KOPT-K1 (cell line): Measurements from ENCODE around the gene MACO1.
"Not testable (repeated sequence)": the region's sequence is repeated elsewhere in the genome, so short reads cannot be mapped to it uniquely, and the experiment has no call there.

Experiments
- H3K27ac ChIP-seq: fragments of 200-600 bp; sonication (generic); 2 replicates; pipeline ENCODE4 v1.5.1; 2016; ENCODE audit warnings: antibody characterized with exemption, mild to moderate bottlenecking, low read depth, low read length; ENCODE audit not compliant: poor library complexity, severe bottlenecking
- H3K36me3 ChIP-seq: fragments of 200-600 bp; sonication (generic); 2 replicates; pipeline ENCODE4 v1.5.1; 2017; ENCODE audit warnings: antibody characterized with exemption, mild to moderate bottlenecking, low read length, moderate library complexity; ENCODE audit not compliant: insufficient read depth
- H3K9me3 ChIP-seq: fragments of 200-600 bp; sonication (generic); 2 replicates; pipeline ENCODE4 v1.5.1; 2017; ENCODE audit warnings: antibody characterized with exemption, low read length, mild to moderate bottlenecking; ENCODE audit not compliant: insufficient read depth, poor library complexity, severe bottlenecking

MACO1 gene

GRCh38 chr1:25433389-25434186, 2.9 kb downstream of the MACO1 start:
- Histone ChIP-seq H3K9me3 (no peaks in the 10 kb centered on the region), H3K27ac (no peak overlapping the region), H3K36me3 (peaks cover 11% of the 10 kb centered on the region; the same call in 1 of the 2 replicates)

GRCh38 chr1:25435397-25436108, 4.9 kb downstream of the MACO1 start:
- Histone ChIP-seq H3K9me3 (no peaks in the 10 kb centered on the region), H3K36me3 (peaks cover 11% of the 10 kb centered on the region; the same call in 1 of the 2 replicates), H3K27ac (no peak overlapping the region)

DNA sequence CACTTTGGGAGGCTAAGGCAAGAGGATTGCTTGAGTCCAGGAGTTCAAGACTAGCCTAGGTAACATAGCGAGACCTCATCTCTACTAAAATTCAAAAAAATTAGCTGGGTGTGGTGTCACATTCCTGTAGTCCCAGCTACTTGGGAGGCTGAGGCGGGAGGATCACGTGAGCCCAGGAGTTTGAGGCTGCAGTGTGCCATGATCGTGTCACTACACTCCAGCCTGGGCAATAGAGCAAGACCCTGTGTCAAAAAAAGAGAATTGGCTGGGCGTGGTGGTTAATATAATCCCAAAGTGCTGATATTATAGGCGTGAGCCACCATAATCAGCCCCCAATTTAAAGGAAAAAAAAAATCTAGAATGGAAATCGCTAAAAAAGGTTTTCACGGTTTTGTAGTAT, 7.0 kb downstream of the MACO1 start:
- Histone ChIP-seq H3K36me3 (peaks cover 11% of the 10 kb centered on the region; the same call in 1 of the 2 replicates), H3K27ac (no peak overlapping the region), H3K9me3 (no peaks in the 10 kb centered on the region)

GRCh38 chr1:25439287-25439686, 8.6 kb downstream of the MACO1 start:
- H3K9me3 ChIP-seq, result no peaks in the 10 kb centered on the region
- no peak overlapping the region for H3K27ac ChIP-seq
- H3K36me3 ChIP-seq, result peaks cover 11% of the 10 kb centered on the region; the same call in 1 of the 2 replicates

DNA sequence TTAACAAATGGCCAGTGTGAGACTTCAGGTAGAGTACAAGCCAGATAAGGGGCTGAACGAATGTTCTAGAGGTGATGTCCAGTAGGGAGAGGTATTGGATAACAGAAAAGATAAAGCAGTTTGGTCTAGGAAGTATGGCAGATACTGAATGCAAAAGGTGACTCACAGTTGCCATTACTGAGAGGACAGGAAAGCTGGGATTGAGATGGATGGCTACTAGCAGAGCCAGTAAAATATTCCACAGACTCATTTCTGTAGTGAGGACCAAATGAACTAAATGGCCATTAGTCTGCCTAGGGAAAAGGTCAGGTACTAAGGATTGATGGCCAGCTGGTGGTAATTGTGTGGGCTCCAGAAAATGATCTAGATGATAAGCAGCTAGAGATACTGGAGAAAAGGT, 11.5 kb downstream of the MACO1 start:
- H3K36me3 ChIP-seq, result peaks cover 11% of the 10 kb centered on the region; the same call in 1 of the 2 replicates

DNA sequence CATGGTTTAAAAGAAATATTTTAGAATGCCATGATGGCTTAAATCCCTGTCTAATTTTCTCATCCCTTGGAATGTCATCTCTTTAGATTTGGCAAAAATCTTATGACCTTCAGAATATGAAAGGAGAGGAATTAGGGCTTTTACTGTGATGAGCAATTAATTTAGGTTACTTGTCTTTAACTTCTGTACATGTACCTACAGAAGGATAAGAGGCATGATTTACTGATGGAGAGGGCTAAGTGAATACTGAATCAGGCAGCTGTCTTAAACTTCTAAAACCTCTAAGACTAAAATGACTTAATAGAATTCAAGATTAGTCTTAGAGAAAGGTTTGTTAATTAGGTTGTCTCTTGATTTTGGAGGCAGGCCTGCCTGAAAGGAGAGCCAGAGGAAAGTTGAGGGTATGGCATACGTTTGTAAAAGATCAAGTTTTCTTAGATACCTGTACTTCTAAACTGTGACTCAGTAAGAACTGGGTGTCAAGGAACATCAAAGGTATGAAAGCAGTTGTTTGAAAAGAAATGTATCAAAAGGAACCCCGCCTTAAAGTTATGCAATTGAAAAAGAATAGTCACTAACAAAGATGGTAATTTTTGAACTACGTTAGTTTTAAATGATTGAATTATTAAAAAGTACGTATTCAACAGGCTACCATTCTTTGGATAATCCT, 12.5 kb downstream of the MACO1 start:
- Histone ChIP-seq H3K27ac (no peak overlapping the region), H3K36me3 (peaks cover 12% of the 10 kb centered on the region), H3K9me3 (no peaks in the 10 kb centered on the region)

More for the DNA sequence above, 11.5 kb downstream of the MACO1 start:
- Histone ChIP-seq H3K9me3 (no peaks in the 10 kb centered on the region), H3K27ac (no peak overlapping the region)

DNA sequence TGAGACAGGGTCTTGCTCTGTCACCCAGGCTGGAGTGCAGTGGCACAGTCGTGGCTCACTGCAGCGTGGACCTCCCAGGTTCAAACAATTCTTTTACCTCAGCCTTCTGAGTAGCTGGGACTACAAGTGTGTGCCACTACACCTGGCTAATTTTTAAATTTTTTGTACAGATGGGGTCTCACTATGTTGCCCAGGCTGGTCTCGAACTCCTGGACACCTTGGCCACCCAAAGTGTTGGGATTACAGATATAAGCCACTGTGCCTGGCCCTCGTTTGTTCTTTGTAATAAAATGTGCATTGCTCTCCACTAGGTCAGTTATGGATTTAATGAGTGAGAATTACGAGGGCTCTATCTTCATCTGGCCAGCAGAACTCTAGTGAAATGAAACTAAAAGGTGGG, 13.9 kb downstream of the MACO1 start:
- H3K36me3 ChIP-seq, result peaks cover 25% of the 10 kb centered on the region
- not testable (repeated sequence) for H3K27ac ChIP-seq, H3K9me3 ChIP-seq

- H3K27ac ChIP-seq, result no peak overlapping the region
- H3K9me3 ChIP-seq, result no peaks in the 10 kb centered on the region
- peaks cover 34% of the 10 kb centered on the region for H3K36me3 ChIP-seq
These were observed 15.4 kb downstream of the MACO1 start for GRCh38 chr1:25445993-25446538.

GRCh38 chr1:25447547-25447946, 16.9 kb downstream of the MACO1 start:
- Histone ChIP-seq H3K36me3 (peaks cover 34% of the 10 kb centered on the region), H3K9me3 (no peaks in the 10 kb centered on the region), H3K27ac (no peak overlapping the region)

DNA sequence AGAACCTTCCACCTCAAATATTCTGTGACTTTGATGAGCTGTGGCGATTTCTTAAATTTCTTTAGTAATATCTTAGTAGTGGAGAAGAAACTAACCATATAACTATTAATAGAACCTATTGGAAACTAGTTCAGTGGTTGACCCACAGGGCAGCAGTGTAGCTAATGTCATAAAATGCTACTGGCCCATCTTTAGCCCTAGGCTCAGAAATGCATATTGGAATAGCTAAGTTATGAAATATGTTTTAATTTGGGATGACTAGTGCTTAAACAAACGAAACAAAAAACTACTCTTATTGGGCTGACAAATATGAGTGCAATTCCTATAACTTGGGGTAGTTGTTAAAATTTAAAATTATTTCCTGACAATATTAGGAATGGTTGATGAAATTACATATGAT, 20.2 kb downstream of the MACO1 start:
- H3K9me3 ChIP-seq, result no peaks in the 10 kb centered on the region
- H3K27ac ChIP-seq, result no peak overlapping the region
- H3K36me3 ChIP-seq, result peaks cover 52% of the 10 kb centered on the region

GRCh38 chr1:25451908-25452307, 21.2 kb downstream of the MACO1 start:
- H3K36me3 ChIP-seq, result peaks cover 60% of the 10 kb centered on the region
- no peaks in the 10 kb centered on the region for H3K9me3 ChIP-seq
- no peak overlapping the region for H3K27ac ChIP-seq

DNA sequence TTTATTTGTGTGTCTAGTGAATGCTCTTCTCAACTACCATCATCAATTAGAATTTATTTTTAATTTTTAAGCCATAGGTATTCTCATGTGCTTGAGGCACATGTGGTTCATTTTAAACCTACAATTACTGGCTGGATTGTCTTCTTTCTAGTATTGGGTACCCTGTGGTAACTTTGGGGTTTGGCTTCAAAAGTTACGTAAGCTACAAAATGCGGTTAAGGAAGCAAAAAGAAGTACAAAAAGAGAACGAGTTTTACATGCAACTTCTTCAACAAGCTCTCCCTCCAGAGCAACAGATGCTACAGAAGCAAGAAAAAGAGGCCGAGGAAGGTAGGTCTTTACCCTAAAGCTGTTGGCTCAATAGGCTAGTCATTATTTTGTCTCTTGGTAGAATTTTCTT, 25.8 kb downstream of the MACO1 start:
- no peak overlapping the region for H3K27ac ChIP-seq
- peaks cover 65% of the 10 kb centered on the region for H3K36me3 ChIP-seq
- H3K9me3 ChIP-seq, result no peaks in the 10 kb centered on the region

- no peaks in the 10 kb centered on the region for H3K9me3 ChIP-seq
- H3K36me3 ChIP-seq, result peaks cover 82% of the 10 kb centered on the region
- H3K27ac ChIP-seq, result no peak overlapping the region
These were observed 28.0 kb downstream of the MACO1 start for GRCh38 chr1:25458541-25459298.

GRCh38 chr1:25460020-25460419, 29.3 kb downstream of the MACO1 start:
- Histone ChIP-seq H3K36me3 (peaks cover 79% of the 10 kb centered on the region), H3K9me3 (no peaks in the 10 kb centered on the region), H3K27ac (no peak overlapping the region)
